Measurements from ENCODE around the gene UBASH3A.

- TF ChIP-seq CTCF (IDR thresholded peaks at IDR 0.05 in 4 of 5, conservative IDR thresholded peaks at IDR 0.05 in 1 of 5) (no peak), POLR2A (IDR thresholded peaks at IDR 0.05) (no peak)
Observed at GRCh38 chr21:42390193-42390592, 13.5 kb upstream of the UBASH3A start.

Data from gastrocnemius medialis (tissue), 4 donors.